ENCODE measurements around the gene IL18. TPM values are rescaled to one million over a fixed set of nuclear protein-coding genes. Genes with fewer than 3 reads are reported as not detected.

Gene IL18
- total and polyA plus RNA-seq, 2 of the 8 experiments (the other 6 are each of a cell fraction or from before 2014, with no cell fraction given) = 0.29 to 0.84 TPM

- H2BK120ac ChIP-seq (replicated peaks; ENCODE audit: low read depth, low read length) = no peak overlapping the region
- no peak overlapping the region for H2BK15ac ChIP-seq (ENCODE audit: low read length)
- no peak overlapping the region for H3K18ac ChIP-seq (ENCODE audit: extremely low read depth, low read length)
- H3K4me3 ChIP-seq (ENCODE audit: extremely low read depth in 1 of 4, insufficient read depth in 2 of 4, low read depth in 3 of 4, low read length in 4 of 4) = no peak overlapping the region
- no peak overlapping the region for H3K4ac ChIP-seq (replicated peaks; ENCODE audit: insufficient read length, low read depth, low read length)
- no peak for FAIRE-seq
- H2BK20ac ChIP-seq (ENCODE audit: low read length) = no peak overlapping the region
- H2BK12ac ChIP-seq (ENCODE audit: low read depth, low read length) = no peak overlapping the region
- H3K56ac ChIP-seq (replicated peaks; ENCODE audit: insufficient read length, low read depth, low read length) = no peak overlapping the region
- no peak overlapping the region for H2AFZ ChIP-seq (ENCODE audit: low read length)
- no peak overlapping the region for H3K14ac ChIP-seq (ENCODE audit: insufficient read length)
- H3K23ac ChIP-seq (ENCODE audit: insufficient read length) = no peak overlapping the region
- H3K27ac ChIP-seq (ENCODE audit: low read depth, low read length) = no peak overlapping the region
- ChIA-PET CTCF (ENCODE audit: partially characterized antibody) (interaction anchor here (0.8 to 3.9 kb wide), 2 partner anchors 20 to 64 kb away, joined by 4 to 38 read pairs; no protein-coding TSS in a partner anchor), POLR2A (ENCODE audit: partially characterized antibody) (no interaction called here)
- no peak for DNase-seq (ENCODE audit: low read depth in 1 of 2, low spot score in 2 of 2)
- no peak overlapping the region for H4K8ac ChIP-seq (ENCODE audit: extremely low read depth, insufficient read depth, low read length)
- no peaks in the 10 kb centered on the region for H3K79me1 ChIP-seq (ENCODE audit: low read depth, low read length)
- H3K36me3 ChIP-seq (ENCODE audit: control insufficient read depth in 2 of 4, insufficient read depth in 4 of 4, low read length in 3 of 4) = no peaks in the 10 kb centered on the region
- WGBS, 2 experiments (ENCODE audit: extremely low coverage in 1 of 2, insufficient coverage in 1 of 2, insufficient read length in 1 of 2, insufficient replicate concordance in 2 of 2, low coverage in 1 of 2, low lambda C conversion rate in 2 of 2, missing lambda C conversion rate in 1 of 2) = 60% methylated on average over 1 of the region's 4 CpGs; no CpG with 5 or more reads in 1 of the 2 experiments
- H3K27me3 ChIP-seq (replicated peaks in 1 of 4; ENCODE audit: control insufficient read depth in 3 of 4, extremely low read depth in 1 of 4, insufficient read depth in 3 of 4, low read length in 3 of 4) = no peaks in the 10 kb centered on the region
- no peaks in the 10 kb centered on the region for H3K23me2 ChIP-seq (ENCODE audit: low read depth, low read length)
- no peak overlapping the region for H2AK5ac ChIP-seq (ENCODE audit: low read depth, low read length)
- H2BK5ac ChIP-seq (ENCODE audit: low read depth, low read length) = no peak overlapping the region
- no peak overlapping the region for H4K91ac ChIP-seq (replicated peaks; ENCODE audit: insufficient read length, low read length)
- H3K9me3 ChIP-seq (ENCODE audit: insufficient read depth in 2 of 2, low read depth in 1 of 2, low read length in 1 of 2) = no peaks in the 10 kb centered on the region
- no peaks in the 10 kb centered on the region for H3K79me2 ChIP-seq (ENCODE audit: control insufficient read depth in 1 of 2, insufficient read depth in 2 of 2, low read length in 2 of 2)
- H3K4me1 ChIP-seq (replicated peaks in 1 of 4; ENCODE audit: control insufficient read depth in 3 of 4, insufficient read depth in 4 of 4, low read length in 3 of 4) = peaks cover 0 to 3% (median 0%) of the 10 kb centered on the region in 4 experiments; a peak in 1 of 7 replicates
- no peaks in the 10 kb centered on the region for H4K20me1 ChIP-seq (replicated peaks in 1 of 2; ENCODE audit: control insufficient read depth in 1 of 2, insufficient read depth in 2 of 2, low read length in 2 of 2)
- no peak overlapping the region for H3K9ac ChIP-seq (replicated peaks in 1 of 4; ENCODE audit: extremely low read depth in 1 of 4, low read depth in 3 of 4, low read length in 3 of 4)
- no peak overlapping the region for H3K4me2 ChIP-seq (ENCODE audit: insufficient read depth in 1 of 2, low read depth in 2 of 2, low read length in 2 of 2)
- no peak overlapping the region for H4K5ac ChIP-seq (ENCODE audit: insufficient read length, low read depth, low read length)
- TF ChIP-seq RNF2 (IDR thresholded peaks at IDR 0.05; ENCODE audit: borderline replicate concordance, low read depth, low read length, missing control alignments, poor library complexity, severe bottlenecking) (no peak), POU5F1 (IDR thresholded peaks at IDR 0.05; ENCODE audit: low read depth, low read length) (no peak), CEBPB (IDR thresholded peaks at IDR 0.05; ENCODE audit: low read depth, low read length) (no peak), TCF12 (IDR thresholded peaks at IDR 0.05; ENCODE audit: low read depth, low read length) (no peak), TAF1 (IDR thresholded peaks at IDR 0.05; ENCODE audit: low read depth, low read length) (no peak), NANOG (IDR thresholded peaks at IDR 0.05; ENCODE audit: insufficient read depth, low read depth, low read length, poor library complexity, severe bottlenecking) (no peak)
Measured at GRCh38 chr11:112177589-112177988, 13.7 kb upstream of the IL18 start.

Data from H1 (cell line).